MM.1S (cell line): Measurements from ENCODE around the gene NPC1.

Source experiments
- EZH2 ChIP-seq: fragments of 300-600 bp; sonication (generic); optimal IDR thresholded peaks from 2 replicates; pipeline ENCODE3; 2017; ENCODE audit warnings: low read depth, mild to moderate bottlenecking, antibody characterized with exemption, low read length, mixed read lengths
- TF ChIP-seq, protein P1 (sequence below): fragments of 300-600 bp; sonication (generic); IDR thresholded peaks from 2 replicates; pipeline ENCODE4 v1.5.1; 2016; ENCODE audit warnings: antibody characterized with exemption, low read length, mixed read lengths

DNA sequence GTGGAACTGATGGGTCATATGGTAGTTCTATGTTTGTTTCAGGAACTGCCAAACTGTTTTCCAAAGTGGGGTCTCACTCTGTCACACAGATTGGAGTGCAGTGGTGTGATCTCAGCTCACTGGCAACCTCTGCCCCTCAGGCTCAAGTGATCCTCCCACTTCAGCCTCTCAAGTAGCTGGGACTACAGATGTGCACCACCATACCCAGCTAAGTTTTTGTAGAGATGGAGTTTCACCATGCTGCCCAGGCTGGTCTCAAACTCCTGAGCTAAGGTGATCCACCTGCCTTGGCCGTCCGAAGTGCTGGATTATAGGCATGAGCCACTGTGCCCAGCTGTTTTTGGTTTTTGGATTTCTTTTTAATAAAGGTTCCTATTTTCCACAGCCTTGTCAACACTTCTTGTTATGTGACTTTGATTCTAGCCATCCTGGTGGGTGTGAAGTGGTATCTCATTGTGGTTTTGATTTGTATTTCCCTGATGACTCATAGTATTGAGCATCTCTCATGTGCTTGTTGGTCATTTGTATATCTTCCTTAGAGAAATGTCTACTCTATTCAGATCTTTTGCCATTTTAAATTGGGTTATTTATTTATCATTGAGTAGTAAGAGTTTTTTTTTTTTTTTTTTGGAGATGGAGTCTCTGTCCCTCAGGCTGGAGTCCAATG is 22.8 kb downstream of the NPC1 start:
- TF ChIP-seq, protein P1, sequence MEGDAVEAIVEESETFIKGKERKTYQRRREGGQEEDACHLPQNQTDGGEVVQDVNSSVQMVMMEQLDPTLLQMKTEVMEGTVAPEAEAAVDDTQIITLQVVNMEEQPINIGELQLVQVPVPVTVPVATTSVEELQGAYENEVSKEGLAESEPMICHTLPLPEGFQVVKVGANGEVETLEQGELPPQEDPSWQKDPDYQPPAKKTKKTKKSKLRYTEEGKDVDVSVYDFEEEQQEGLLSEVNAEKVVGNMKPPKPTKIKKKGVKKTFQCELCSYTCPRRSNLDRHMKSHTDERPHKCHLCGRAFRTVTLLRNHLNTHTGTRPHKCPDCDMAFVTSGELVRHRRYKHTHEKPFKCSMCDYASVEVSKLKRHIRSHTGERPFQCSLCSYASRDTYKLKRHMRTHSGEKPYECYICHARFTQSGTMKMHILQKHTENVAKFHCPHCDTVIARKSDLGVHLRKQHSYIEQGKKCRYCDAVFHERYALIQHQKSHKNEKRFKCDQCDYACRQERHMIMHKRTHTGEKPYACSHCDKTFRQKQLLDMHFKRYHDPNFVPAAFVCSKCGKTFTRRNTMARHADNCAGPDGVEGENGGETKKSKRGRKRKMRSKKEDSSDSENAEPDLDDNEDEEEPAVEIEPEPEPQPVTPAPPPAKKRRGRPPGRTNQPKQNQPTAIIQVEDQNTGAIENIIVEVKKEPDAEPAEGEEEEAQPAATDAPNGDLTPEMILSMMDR = no peak
- TF ChIP-seq EZH2 = no peak
